Activated CD8-positive, alpha-beta T cell treated with anti-CD3 and anti-CD28 coated beads, Interleukin-2, amount 10 ng/mL, durations not matched to agents 7 days and 5 days (primary cell): ENCODE results near the gene VNN1. TPM values are rescaled to one million over a fixed set of nuclear protein-coding genes. Genes with fewer than 3 reads are reported as not detected.

ENCODE experiments used
- ATAC-seq: fragments of 150-1000 bp; cut with Tn5 transposase; one replicate; pipeline ENCODE4 v1.10.0; 2021; ENCODE audit warnings: moderate library complexity
- CTCF ChIA-PET: fragments of 350-600 bp; sonication (Branson Sonifier 250); formaldehyde crosslinking; loops from one replicate; lab custom pipeline; 2021; ENCODE audit warnings: antibody characterized with exemption; lab: Charles Lee
- POLR2A ChIA-PET: fragments of 350-600 bp; sonication (Branson Sonifier 250); formaldehyde crosslinking; loops from one replicate; lab custom pipeline; 2021; ENCODE audit warnings: antibody characterized with exemption; lab: Charles Lee
- DNase-seq: peaks from one replicate; pipeline ENCODE4 v3.0.0-alpha.2; 2020
- H3K27ac Mint-ChIP-seq: one replicate; pipeline ENCODE4 v1.8.0; 2021; ENCODE audit warnings: mild to moderate bottlenecking, mixed read lengths
- H3K27me3 Mint-ChIP-seq: one replicate; pipeline ENCODE4 v1.8.0; 2021; ENCODE audit warnings: low read depth, mixed read lengths
- H3K36me3 Mint-ChIP-seq: one replicate; pipeline ENCODE4 v1.8.0; 2021; ENCODE audit warnings: low read depth, mixed read lengths
- H3K4me1 Mint-ChIP-seq: one replicate; pipeline ENCODE4 v1.8.0; 2021; ENCODE audit warnings: low read depth, mixed read lengths
- H3K4me3 Mint-ChIP-seq: one replicate; pipeline ENCODE4 v1.8.0; 2021; ENCODE audit warnings: mild to moderate bottlenecking, mixed read lengths
- H3K9me3 Mint-ChIP-seq: one replicate; pipeline ENCODE4 v1.8.0; 2022; ENCODE audit warnings: mixed read lengths; ENCODE audit not compliant: insufficient read depth
- total RNA-seq, 2 experiments: library from RNA; stranded (reverse); gene quantifications; one replicate each; pipeline ENCODE4 v1.2.3, GENCODE V29; 2021

Gene VNN1, protein sequence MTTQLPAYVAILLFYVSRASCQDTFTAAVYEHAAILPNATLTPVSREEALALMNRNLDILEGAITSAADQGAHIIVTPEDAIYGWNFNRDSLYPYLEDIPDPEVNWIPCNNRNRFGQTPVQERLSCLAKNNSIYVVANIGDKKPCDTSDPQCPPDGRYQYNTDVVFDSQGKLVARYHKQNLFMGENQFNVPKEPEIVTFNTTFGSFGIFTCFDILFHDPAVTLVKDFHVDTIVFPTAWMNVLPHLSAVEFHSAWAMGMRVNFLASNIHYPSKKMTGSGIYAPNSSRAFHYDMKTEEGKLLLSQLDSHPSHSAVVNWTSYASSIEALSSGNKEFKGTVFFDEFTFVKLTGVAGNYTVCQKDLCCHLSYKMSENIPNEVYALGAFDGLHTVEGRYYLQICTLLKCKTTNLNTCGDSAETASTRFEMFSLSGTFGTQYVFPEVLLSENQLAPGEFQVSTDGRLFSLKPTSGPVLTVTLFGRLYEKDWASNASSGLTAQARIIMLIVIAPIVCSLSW
- total RNA-seq = not detected

GRCh38 chr6:132713352-132714134, at the start of gene VNN1:
VNN1 (minus strand) TSS chr6:132714055; CDS start chr6:132714035, 20 bp downstream.
- H3K27me3 Mint-ChIP-seq = peaks cover 23% of the 10 kb centered on the region
- CTCF ChIA-PET = interaction anchor here (0.7 to 1.1 kb wide), 2 partner anchors 44 to 51 kb away, joined by 3 to 7 read pairs; no protein-coding TSS in a partner anchor
- ATAC-seq (no peak), DNase-seq (no peak)
- H3K9me3 Mint-ChIP-seq = no peaks in the 10 kb centered on the region
- no peak within 1 kb of the TSS for H3K4me3 Mint-ChIP-seq
- no peaks in the 10 kb centered on the region for H3K4me1 Mint-ChIP-seq
- no peaks in the 10 kb centered on the region for H3K36me3 Mint-ChIP-seq
- no peak within 1 kb of the TSS for H3K27ac Mint-ChIP-seq
- POLR2A ChIA-PET = no interaction called here

GRCh38 chr6:132763269-132763668, 49.4 kb upstream of the VNN1 start:
- Mint-ChIP-seq H3K4me3 (peak overlapping the region; percentile 76), H3K27me3 (no peaks in the 10 kb centered on the region), H3K36me3 (peaks cover 11% of the 10 kb centered on the region), H3K9me3 (no peaks in the 10 kb centered on the region), H3K4me1 (peaks cover 40% of the 10 kb centered on the region), H3K27ac (peak overlapping the region; percentile 74)
- DNase-seq (peak; percentile 77), ATAC-seq (peak; percentile 99)
- POLR2A ChIA-PET = interaction anchor here (0.6 to 2.8 kb wide), 7 partner anchors 14 to 64 kb away, joined by 3 to 31 read pairs (median 4); partner anchors contain the start of genes RPS12 and SLC18B1
- CTCF ChIA-PET = interaction anchor here (0.8 to 9.7 kb wide), 13 partner anchors 9 to 483 kb away, joined by 3 to 115 read pairs (median 4); partner anchors contain the start of gene SLC18B1

GRCh38 chr6:132760256-132760655, 46.4 kb upstream of the VNN1 start:
- no peak overlapping the region for H3K4me3 Mint-ChIP-seq
- ChIA-PET POLR2A (no interaction called here), CTCF (interaction anchor here (1.0 to 1.8 kb wide), 3 partner anchors 25 to 90 kb away, joined by 3 to 5 read pairs (median 4); partner anchors contain the start of gene SLC18B1)
- ATAC-seq (no peak), DNase-seq (no peak)
- peaks cover 35% of the 10 kb centered on the region for H3K4me1 Mint-ChIP-seq
- no peaks in the 10 kb centered on the region for H3K9me3 Mint-ChIP-seq
- H3K27ac Mint-ChIP-seq = no peak overlapping the region
- H3K36me3 Mint-ChIP-seq = peaks cover 15% of the 10 kb centered on the region
- H3K27me3 Mint-ChIP-seq = no peaks in the 10 kb centered on the region

GRCh38 chr6:132758689-132759088, 44.8 kb upstream of the VNN1 start:
- CTCF ChIA-PET = no interaction called here
- Mint-ChIP-seq H3K4me1 (peaks cover 27% of the 10 kb centered on the region), H3K36me3 (peaks cover 18% of the 10 kb centered on the region), H3K4me3 (no peak overlapping the region), H3K27me3 (no peaks in the 10 kb centered on the region), H3K27ac (no peak overlapping the region), H3K9me3 (no peaks in the 10 kb centered on the region)
- POLR2A ChIA-PET = no interaction called here
- ATAC-seq = no peak
- no peak for DNase-seq

- H3K9me3 Mint-ChIP-seq = no peaks in the 10 kb centered on the region
- H3K36me3 Mint-ChIP-seq = peaks cover 51% of the 10 kb centered on the region
- H3K27me3 Mint-ChIP-seq = no peaks in the 10 kb centered on the region
- no peak overlapping the region for H3K4me3 Mint-ChIP-seq
- CTCF ChIA-PET = interaction anchor here (0.7 to 1.8 kb wide), 2 partner anchors 10 to 16 kb away, joined by 3 to 4 read pairs; no protein-coding TSS in a partner anchor
- ATAC-seq = no peak
- DNase-seq = no peak
- peaks cover 30% of the 10 kb centered on the region for H3K4me1 Mint-ChIP-seq
- H3K27ac Mint-ChIP-seq = no peak overlapping the region
- POLR2A ChIA-PET = no interaction called here
Measured at GRCh38 chr6:132752255-132752654, 38.4 kb upstream of the VNN1 start.

- ChIA-PET CTCF (interaction anchor here (0.7 to 1.8 kb wide), 2 partner anchors 11 to 16 kb away, joined by 3 to 4 read pairs; no protein-coding TSS in a partner anchor), POLR2A (no interaction called here)
- no peaks in the 10 kb centered on the region for H3K9me3 Mint-ChIP-seq
- DNase-seq = no peak
- no peak overlapping the region for H3K27ac Mint-ChIP-seq
- no peak overlapping the region for H3K4me3 Mint-ChIP-seq
- H3K36me3 Mint-ChIP-seq = peaks cover 55% of the 10 kb centered on the region
- no peak for ATAC-seq
- peaks cover 30% of the 10 kb centered on the region for H3K4me1 Mint-ChIP-seq
- H3K27me3 Mint-ChIP-seq = no peaks in the 10 kb centered on the region
Measured at GRCh38 chr6:132751828-132752227, 38.0 kb upstream of the VNN1 start.

- POLR2A ChIA-PET = interaction anchor here (0.6 kb wide), 1 partner anchor 10 kb away, joined by 5 read pairs; no protein-coding TSS in a partner anchor
Measured at GRCh38 chr6:132751306-132751705, 37.5 kb upstream of the VNN1 start.

DNA sequence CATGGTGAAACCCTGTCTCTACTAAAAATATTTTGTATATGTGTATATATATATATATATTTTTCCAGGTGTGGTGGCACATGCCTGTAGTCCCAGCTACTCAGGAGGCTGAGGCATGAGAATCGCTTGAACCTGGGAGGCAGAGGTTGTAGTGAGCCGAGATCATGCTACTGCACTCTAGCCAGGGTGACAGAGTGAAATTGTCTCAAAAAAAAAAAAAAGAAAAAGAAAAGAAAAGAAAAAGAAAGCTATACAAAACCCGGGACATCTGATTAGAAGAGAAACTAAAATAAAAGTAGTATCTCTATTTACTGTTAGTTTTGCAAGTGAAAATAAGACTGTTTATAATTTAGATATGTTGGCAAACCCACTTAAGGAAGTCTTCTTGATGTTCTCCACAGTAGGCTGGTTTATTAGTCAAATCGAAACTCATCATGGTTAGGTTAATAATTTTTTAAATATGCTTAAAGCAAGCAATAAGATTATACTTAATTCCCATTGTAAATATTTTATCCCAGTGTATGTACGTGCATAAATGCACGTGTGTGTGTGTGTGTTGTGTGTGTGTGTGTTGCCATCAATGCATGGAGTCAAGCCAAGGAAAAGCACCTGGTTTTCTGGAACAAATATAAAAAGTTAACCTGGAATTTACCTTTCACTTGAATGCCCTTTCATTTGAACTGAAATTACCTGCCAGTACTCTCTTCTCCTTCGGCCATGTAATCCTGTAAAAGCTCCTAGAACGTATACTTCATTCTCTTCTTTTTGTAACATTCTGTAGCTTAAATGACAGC, 36.8 kb upstream of the VNN1 start:
- peaks cover 64% of the 10 kb centered on the region for H3K36me3 Mint-ChIP-seq

More at GRCh38 chr6:132751306-132751705, 37.5 kb upstream of the VNN1 start:
- no peaks in the 10 kb centered on the region for H3K27me3 Mint-ChIP-seq
- CTCF ChIA-PET = no interaction called here
- DNase-seq (no peak), ATAC-seq (no peak)
- H3K9me3 Mint-ChIP-seq = no peaks in the 10 kb centered on the region
- no peak overlapping the region for H3K4me3 Mint-ChIP-seq
- H3K27ac Mint-ChIP-seq = peak overlapping the region; percentile 61
- H3K4me1 Mint-ChIP-seq = peaks cover 30% of the 10 kb centered on the region
- H3K36me3 Mint-ChIP-seq = peaks cover 59% of the 10 kb centered on the region

DNA sequence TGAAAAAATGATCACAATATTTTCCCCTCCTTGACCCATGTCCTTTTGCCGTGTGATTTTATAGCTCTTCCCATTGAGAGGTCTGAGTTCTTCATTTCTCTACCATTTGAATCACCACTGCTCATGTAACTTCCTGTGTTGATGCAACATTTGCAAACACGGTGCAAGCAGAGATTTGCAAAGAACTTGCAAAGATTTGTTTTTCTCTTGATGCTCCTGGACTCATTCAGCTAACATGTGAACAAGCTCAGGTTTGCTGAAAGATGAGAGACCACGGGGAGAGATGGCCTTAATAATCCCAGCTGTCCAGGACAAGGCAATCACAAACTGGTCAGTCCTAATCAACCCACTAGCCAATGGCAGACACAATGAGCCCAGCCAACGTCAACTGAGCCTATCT, 35.3 kb upstream of the VNN1 start:
- Mint-ChIP-seq H3K4me3 (no peak overlapping the region), H3K27ac (peak overlapping the region; percentile 62), H3K9me3 (no peaks in the 10 kb centered on the region), H3K4me1 (peaks cover 30% of the 10 kb centered on the region), H3K36me3 (peaks cover 72% of the 10 kb centered on the region), H3K27me3 (no peaks in the 10 kb centered on the region)
- DNase-seq (no peak), ATAC-seq (no peak)
- ChIA-PET CTCF (interaction anchor here (1.1 to 2.6 kb wide), 4 partner anchors 16 to 79 kb away, joined by 3 to 13 read pairs (median 4); no protein-coding TSS in a partner anchor), POLR2A (interaction anchor here (1.0 kb wide), 1 partner anchor 15 kb away, joined by 4 read pairs; no protein-coding TSS in a partner anchor)

More for the DNA sequence above, 36.8 kb upstream of the VNN1 start:
- CTCF ChIA-PET = interaction anchor here (2.6 kb wide), 1 partner anchor 14 kb away, joined by 13 read pairs; no protein-coding TSS in a partner anchor
- H3K27ac Mint-ChIP-seq = peak overlapping the region; percentile 61
- H3K4me1 Mint-ChIP-seq = peaks cover 30% of the 10 kb centered on the region
- H3K4me3 Mint-ChIP-seq = no peak overlapping the region
- DNase-seq = no peak
- POLR2A ChIA-PET = interaction anchor here (0.5 to 0.6 kb wide), 2 partner anchors 11 to 29 kb away, joined by 3 to 5 read pairs; no protein-coding TSS in a partner anchor
- H3K27me3 Mint-ChIP-seq = no peaks in the 10 kb centered on the region
- H3K9me3 Mint-ChIP-seq = no peaks in the 10 kb centered on the region
- ATAC-seq = no peak

- H3K9me3 Mint-ChIP-seq = no peaks in the 10 kb centered on the region
- peak overlapping the region; percentile 22 for H3K27ac Mint-ChIP-seq
- no peaks in the 10 kb centered on the region for H3K27me3 Mint-ChIP-seq
- no peak overlapping the region for H3K4me3 Mint-ChIP-seq
- peaks cover 75% of the 10 kb centered on the region for H3K36me3 Mint-ChIP-seq
- POLR2A ChIA-PET = interaction anchor here (1.0 kb wide), 1 partner anchor 15 kb away, joined by 4 read pairs; no protein-coding TSS in a partner anchor
- CTCF ChIA-PET = interaction anchor here (1.1 to 2.6 kb wide), 4 partner anchors 17 to 79 kb away, joined by 3 to 13 read pairs (median 4); no protein-coding TSS in a partner anchor
- no peak for ATAC-seq
- peaks cover 30% of the 10 kb centered on the region for H3K4me1 Mint-ChIP-seq
- DNase-seq = no peak
Measured at GRCh38 chr6:132748446-132748845, 34.6 kb upstream of the VNN1 start.
